GM10266 (cell line): ENCODE results near the gene NFIA.

Experiments
- DNase-seq: peaks from one replicate; pipeline ENCODE4 v3.0.0; 2012; ENCODE audit errors: extremely low spot score
- CTCF ChIP-seq: IDR thresholded peaks from 2 replicates; pipeline ENCODE4 v1.5.1; 2012; ENCODE audit warnings: mild to moderate bottlenecking, low read depth; ENCODE audit not compliant: control insufficient read depth, insufficient read depth; ENCODE audit errors: missing control alignments

Gene NFIA

GRCh38 chr1:61270107-61270506 lies 187.7 kb downstream of the NFIA start:
- TF ChIP-seq CTCF, result no peak
- no peak for DNase-seq

GRCh38 chr1:61270761-61271411 lies 188.5 kb downstream of the NFIA start:
- no peak for DNase-seq

GRCh38 chr1:61271412-61271789 lies 189.0 kb downstream of the NFIA start:
- no peak for DNase-seq
- TF ChIP-seq CTCF, result no peak

More at GRCh38 chr1:61270761-61271411, 188.5 kb downstream of the NFIA start:
- TF ChIP-seq CTCF, result no peak

GRCh38 chr1:61273167-61273705 lies 190.9 kb downstream of the NFIA start:
- DNase-seq, result no peak
- no peak for TF ChIP-seq CTCF

- no peak for DNase-seq
- TF ChIP-seq CTCF, result no peak
Measured at GRCh38 chr1:61273861-61274260, 191.5 kb downstream of the NFIA start.

GRCh38 chr1:61274939-61275338 lies 192.6 kb downstream of the NFIA start:
- TF ChIP-seq CTCF, result no peak
- DNase-seq, result no peak

GRCh38 chr1:61276246-61276645 lies 193.9 kb downstream of the NFIA start:
- no peak for TF ChIP-seq CTCF
- no peak for DNase-seq
